HG03103 (cell line): ENCODE measurements around the gene NOTCH1.

ENCODE experiments used
- ATAC-seq: cut with Tn5 transposase; IDR thresholded peaks from one replicate; pipeline ENCODE4 v1.9.1; 2021; ENCODE audit warnings: low read depth; ENCODE audit not compliant: unreplicated experiment

Gene NOTCH1

GRCh38 chr9:136519263-136520052 lies 26.4 kb downstream of the NOTCH1 start:
- ATAC-seq, result no peak

- ATAC-seq, result no peak
Measured at GRCh38 chr9:136518623-136519022, 27.2 kb downstream of the NOTCH1 start.

GRCh38 chr9:136517950-136518349 lies 27.9 kb downstream of the NOTCH1 start:
- no peak for ATAC-seq

DNA sequence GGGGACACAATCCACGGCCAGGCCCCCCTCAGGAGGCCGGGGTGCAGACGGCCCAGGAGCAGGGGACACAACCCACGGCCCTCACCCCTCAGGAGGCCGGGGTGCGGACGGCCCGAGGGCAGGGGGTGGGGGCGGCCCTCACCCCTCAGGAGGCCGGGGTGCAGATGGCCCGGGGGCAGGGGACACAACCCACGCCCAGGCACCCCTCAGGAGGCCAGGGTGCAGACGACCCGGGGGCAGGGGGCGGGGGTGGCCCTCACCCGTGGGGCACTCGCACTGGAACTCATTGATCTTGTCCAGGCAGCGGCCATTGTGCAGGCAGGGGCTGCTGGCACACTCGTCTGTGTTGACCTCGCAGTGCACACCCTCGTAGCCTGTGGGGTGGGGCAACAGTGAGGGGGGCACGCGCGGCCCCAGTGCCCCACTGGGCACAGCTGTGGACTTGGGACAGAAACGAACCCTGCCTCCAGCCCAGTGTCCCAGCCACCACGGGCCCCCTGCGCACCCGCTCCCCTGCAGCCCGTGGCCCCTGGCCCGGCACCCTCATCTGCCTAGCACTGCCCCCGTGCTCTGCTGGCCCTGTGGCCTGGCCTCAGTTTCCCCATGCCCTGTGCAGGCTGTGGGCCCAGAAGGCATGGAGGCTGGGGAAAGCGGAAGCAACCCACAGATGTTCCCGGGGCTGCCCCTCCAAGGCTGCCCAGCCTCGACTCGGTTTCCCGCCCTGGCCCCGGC lies 28.7 kb downstream of the NOTCH1 start:
- no peak for ATAC-seq

DNA sequence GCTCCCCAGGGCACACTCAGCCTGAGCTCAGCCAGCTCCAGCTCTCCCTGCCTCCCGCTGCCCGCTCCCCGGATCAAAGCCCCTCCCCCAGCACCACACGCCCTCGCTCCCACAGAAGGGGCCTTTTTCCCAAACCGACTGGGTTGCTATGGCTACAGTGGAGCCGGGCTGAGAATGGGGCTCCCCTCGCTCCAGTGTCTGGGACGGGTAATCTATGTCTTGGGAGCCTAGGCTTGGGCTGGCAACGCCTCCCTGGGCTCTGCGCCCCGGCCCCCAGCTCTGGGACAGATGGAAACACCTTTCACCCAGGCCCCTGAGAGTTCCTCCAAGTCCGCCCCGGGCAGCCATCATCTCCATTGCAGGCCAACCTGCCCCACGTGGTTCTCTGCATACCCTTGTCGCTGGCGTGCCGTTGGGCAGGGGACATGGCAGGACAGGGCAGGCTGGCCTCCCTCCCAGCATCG lies 29.6 kb downstream of the NOTCH1 start:
- no peak for ATAC-seq

GRCh38 chr9:136515276-136515675 lies 30.6 kb downstream of the NOTCH1 start:
- ATAC-seq, result no peak

GRCh38 chr9:136514022-136514714 lies 31.7 kb downstream of the NOTCH1 start:
- ATAC-seq, result no peak

- ATAC-seq, result no peak
Measured at GRCh38 chr9:136513191-136513590, 32.7 kb downstream of the NOTCH1 start.

- no peak for ATAC-seq
Measured at GRCh38 chr9:136512651-136513071, 33.2 kb downstream of the NOTCH1 start.

DNA sequence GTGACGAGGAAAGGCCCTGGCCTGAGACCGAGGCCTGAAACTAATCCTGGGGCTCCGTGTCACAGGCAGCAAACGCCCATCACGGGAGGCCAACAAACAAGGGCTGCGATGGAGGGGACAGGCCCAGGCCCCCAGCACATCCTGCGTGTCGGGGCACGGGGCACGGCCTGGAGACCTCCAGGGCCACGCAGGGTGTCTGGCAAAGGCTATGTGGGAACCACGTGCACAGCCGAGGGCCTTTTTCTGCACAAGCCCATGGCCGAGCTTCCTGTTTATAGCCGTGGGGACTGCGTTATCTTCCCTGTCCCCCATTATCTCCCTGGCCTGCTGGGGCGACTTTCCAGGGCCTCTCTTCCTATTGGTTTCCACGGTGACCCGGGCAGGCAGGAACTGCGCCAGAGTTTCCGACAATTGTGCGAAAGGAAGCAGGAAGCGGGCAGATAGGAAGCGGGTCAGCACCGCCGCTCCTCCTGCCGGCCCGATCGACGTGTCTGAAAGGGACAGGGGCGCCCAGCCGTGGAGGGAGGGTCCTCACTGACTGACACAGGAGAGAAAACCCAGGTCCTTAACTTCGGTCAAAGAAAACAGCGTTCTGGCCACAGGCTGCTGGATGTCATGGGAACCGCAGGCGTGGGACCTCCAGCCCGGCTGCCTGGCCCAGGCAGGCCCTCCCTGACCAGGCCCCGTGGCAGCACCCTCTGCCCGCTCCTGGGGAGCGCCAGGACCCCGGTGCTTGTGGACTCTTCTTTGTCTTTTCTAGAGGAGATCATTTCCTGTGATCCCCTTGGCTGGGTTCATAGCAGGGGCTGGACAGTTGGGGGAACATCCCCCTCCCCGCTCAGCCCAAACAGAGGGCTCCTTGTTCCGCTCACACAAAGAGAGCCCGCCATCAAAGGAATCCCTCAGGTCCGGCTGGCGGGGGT lies 33.9 kb downstream of the NOTCH1 start:
- ATAC-seq, result no peak

DNA sequence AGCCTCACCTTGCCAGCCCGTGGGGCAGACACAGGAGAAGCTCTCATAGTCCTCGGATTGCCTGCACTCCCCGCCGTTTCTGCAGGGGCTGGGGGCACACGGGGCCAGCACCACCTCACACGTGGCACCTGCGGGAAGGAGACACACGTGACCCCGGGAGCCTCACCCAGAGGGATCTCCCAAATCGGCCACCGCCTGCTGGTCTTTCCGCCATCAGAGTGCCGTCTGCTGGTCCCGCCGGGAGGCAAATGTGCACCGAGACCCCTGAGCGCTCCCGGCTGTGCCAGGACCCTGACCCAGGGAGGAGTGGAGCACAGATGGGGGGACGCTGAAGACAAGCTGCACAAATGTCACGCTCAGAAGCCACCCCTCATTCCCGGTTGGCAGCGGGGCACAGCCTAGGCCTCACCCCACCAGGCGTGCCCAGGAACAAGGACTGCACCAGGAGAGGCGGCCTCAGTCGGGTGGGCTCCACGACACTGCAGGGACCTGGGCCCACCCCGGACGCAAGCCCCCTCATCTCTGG lies 34.6 kb downstream of the NOTCH1 start:
- ATAC-seq, result no peak

- ATAC-seq, result no peak
Measured at GRCh38 chr9:136510561-136510960, 35.3 kb downstream of the NOTCH1 start.

DNA sequence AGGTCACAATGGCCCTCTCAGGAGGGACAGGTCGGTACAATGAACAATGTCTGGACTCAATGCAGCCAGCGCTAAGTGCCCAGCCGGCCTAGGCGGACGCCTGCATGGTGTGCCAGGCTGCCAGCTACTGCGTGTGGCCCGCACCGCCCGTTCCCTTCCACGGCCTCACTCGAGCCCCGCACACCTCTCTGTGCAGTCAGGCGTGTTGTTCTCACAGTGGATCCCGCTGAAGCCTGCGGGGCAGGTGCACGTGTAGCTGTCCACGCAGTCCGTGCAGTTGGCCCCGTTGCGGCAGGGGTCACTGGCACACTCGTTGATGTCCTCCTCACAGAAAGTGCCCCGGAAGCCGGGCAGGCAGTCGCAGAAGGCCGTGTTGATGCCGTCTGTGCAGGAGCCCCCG lies 36.3 kb downstream of the NOTCH1 start:
- ATAC-seq, result no peak

- no peak for ATAC-seq
Measured at GRCh38 chr9:136508729-136509500, 36.9 kb downstream of the NOTCH1 start.

DNA sequence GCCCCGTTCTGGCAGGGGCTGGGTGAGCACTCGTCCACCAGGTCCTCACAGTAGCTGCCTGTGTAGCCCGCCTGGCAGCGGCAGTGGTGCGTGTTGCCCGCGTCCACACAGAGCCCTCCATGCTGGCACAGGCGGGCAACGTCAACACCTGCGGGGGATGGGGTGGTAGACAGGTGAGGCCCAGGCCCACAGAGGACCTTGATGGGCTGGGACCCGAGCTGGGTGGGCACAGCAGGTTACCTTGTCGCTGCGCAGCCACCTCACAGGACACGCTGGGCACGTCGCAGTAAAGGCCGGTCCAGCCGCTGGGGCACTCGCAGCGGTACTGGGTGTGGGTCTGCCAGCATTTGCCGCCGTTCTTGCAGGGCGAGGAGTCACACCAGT lies 37.9 kb downstream of the NOTCH1 start:
- no peak for ATAC-seq

DNA sequence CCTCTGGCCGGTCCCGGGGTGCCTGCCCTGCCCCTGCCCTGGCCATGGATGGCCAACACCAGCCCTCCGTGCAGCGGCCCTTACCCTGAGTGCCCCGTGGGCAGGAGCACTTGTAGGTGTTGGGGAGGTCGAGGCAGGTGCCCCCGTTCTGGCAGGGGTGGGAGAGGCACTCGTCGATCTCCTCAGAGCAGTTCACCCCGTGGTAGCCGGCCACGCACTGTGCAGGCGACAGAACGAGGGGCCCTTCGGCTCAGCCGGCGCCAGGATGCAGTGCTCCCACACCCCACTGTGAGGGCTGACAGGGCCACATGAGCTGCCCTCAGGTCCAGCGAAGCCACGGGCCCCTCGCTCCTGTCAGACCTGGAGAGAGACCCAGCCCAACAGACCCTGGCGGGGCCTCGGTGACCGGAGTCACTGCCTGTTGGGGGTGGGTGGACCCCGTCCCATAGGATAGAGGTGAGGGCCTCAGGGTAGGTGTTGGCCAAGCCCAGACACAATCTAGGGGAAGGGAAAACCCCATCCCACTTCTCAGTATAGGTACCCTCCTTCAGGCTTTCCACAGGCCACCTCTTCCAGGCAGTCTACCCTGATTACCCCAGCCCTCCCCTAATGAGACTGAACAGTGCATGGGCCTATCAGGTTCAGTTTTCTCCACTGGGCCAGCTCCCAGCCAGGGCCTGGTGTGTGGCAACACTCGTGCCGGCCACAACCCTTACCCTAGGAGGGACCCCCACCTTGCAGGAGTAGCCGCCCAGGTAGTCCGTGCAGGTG lies 38.4 kb downstream of the NOTCH1 start:
- ATAC-seq, result no peak

GRCh38 chr9:136506425-136506824 lies 39.4 kb downstream of the NOTCH1 start:
- no peak for ATAC-seq
